ENCODE data around the gene CD36. TPM values are rescaled to one million over a fixed set of nuclear protein-coding genes. Genes with fewer than 3 reads are reported as not detected.

Gene CD36
- total and polyA plus RNA-seq, 4 donors, result 40.1 to 726 (median 115) TPM

- TF ChIP-seq CTCF (IDR thresholded peaks at IDR 0.05; ENCODE audit: control extremely low read depth, extremely low read depth), result no peak
- ATAC-seq (ENCODE audit: insufficient read depth, low FRiP score) (no peak), DNase-seq (no peak)
- H3K4me1 ChIP-seq (ENCODE audit: control insufficient read depth in 5 of 5, insufficient read depth in 5 of 5, low read length in 5 of 5), result peaks cover 0 to 3% (median 0%) of the 10 kb centered on the region in 5 donors
- H3K27ac ChIP-seq (ENCODE audit: low read depth in 1 of 2, low read length in 1 of 2), result no peak overlapping the region
- peaks cover 0 to 8% (median 0%) of the 10 kb centered on the region in 4 donors for H3K36me3 ChIP-seq (ENCODE audit: control insufficient read depth in 4 of 4, insufficient read depth in 4 of 4, low read length in 4 of 4)
- no peaks in the 10 kb centered on the region for H3K9me3 ChIP-seq (ENCODE audit: control insufficient read depth in 4 of 4, insufficient read depth in 3 of 4, low read length in 3 of 4)
- WGBS, 2 donors, result 93 to 96% methylated on average over 2 of the region's 2 CpGs
- H3K9ac ChIP-seq (ENCODE audit: insufficient read depth in 1 of 2, low read length in 2 of 2), result no peak overlapping the region
- H3K27me3 ChIP-seq (ENCODE audit: control insufficient read depth in 3 of 3, insufficient read depth in 3 of 3, low read length in 2 of 3), result no peaks in the 10 kb centered on the region
- no peak overlapping the region for H3K4me3 ChIP-seq
Measured at GRCh38 chr7:80676404-80676803, 38.0 kb downstream of the CD36 start.

GRCh38 chr7:80677629-80678028, 39.2 kb downstream of the CD36 start:
- Histone ChIP-seq H3K9me3 (ENCODE audit: control insufficient read depth in 4 of 4, insufficient read depth in 3 of 4, low read length in 3 of 4) (no peaks in the 10 kb centered on the region), H3K9ac (ENCODE audit: insufficient read depth in 1 of 2, low read length in 2 of 2) (no peak overlapping the region), H3K36me3 (ENCODE audit: control insufficient read depth in 4 of 4, insufficient read depth in 4 of 4, low read length in 4 of 4) (peaks cover 0 to 8% (median 0%) of the 10 kb centered on the region in 4 donors), H3K4me3 (no peak overlapping the region), H3K27me3 (ENCODE audit: control insufficient read depth in 3 of 3, insufficient read depth in 3 of 3, low read length in 2 of 3) (no peaks in the 10 kb centered on the region), H3K27ac (ENCODE audit: low read depth in 1 of 2, low read length in 1 of 2) (no peak overlapping the region), H3K4me1 (ENCODE audit: control insufficient read depth in 5 of 5, insufficient read depth in 5 of 5, low read length in 5 of 5) (peaks cover 0 to 3% (median 0%) of the 10 kb centered on the region in 5 donors)
- DNase-seq, result no peak
- no peak for TF ChIP-seq CTCF (IDR thresholded peaks at IDR 0.05; ENCODE audit: control extremely low read depth, extremely low read depth)
- 90 to 97% methylated on average over 1 of the region's 1 CpG for WGBS, 2 donors
- no peak for ATAC-seq (ENCODE audit: insufficient read depth, low FRiP score)

GRCh38 chr7:80678707-80679106, 40.3 kb downstream of the CD36 start:
- Histone ChIP-seq H3K27ac (ENCODE audit: low read depth in 1 of 2, low read length in 1 of 2) (no peak overlapping the region), H3K4me1 (ENCODE audit: control insufficient read depth in 5 of 5, insufficient read depth in 5 of 5, low read length in 5 of 5) (peaks cover 0 to 3% (median 0%) of the 10 kb centered on the region in 5 donors), H3K9ac (ENCODE audit: insufficient read depth in 1 of 2, low read length in 2 of 2) (no peak overlapping the region), H3K9me3 (ENCODE audit: control insufficient read depth in 4 of 4, insufficient read depth in 3 of 4, low read length in 3 of 4) (no peaks in the 10 kb centered on the region), H3K36me3 (ENCODE audit: control insufficient read depth in 4 of 4, insufficient read depth in 4 of 4, low read length in 4 of 4) (peaks cover 0 to 8% (median 0%) of the 10 kb centered on the region in 4 donors), H3K27me3 (ENCODE audit: control insufficient read depth in 3 of 3, insufficient read depth in 3 of 3, low read length in 2 of 3) (no peaks in the 10 kb centered on the region), H3K4me3 (no peak overlapping the region)
- WGBS, 2 donors, result 90 to 93% methylated on average over 8 of the region's 8 CpGs
- no peak for ATAC-seq (ENCODE audit: insufficient read depth, low FRiP score)
- no peak for DNase-seq
- TF ChIP-seq CTCF (IDR thresholded peaks at IDR 0.05; ENCODE audit: control extremely low read depth, extremely low read depth), result no peak
